ENCODE measurements around the gene BBOX1.

DNA sequence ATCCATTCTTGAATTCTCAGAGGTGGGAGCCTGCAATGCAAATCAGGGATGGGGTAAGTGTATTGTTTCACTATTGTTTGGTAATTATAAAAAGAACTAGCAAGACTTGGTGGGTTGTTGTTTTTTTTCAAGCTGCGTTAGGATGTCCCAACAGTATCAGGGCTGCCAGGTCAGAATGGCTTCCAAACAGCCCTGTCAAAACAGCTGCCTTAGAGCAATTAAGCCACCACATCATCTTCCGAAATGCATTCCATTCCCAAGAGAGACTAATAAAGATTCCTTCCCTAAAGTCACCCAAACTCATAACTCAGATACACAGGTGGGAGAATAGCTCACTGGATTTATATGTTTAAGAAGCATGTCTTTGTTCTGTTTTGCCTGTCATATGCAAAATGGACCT, 23.5 kb downstream of the BBOX1 start:
- TF ChIP-seq EZH2 (IDR thresholded peaks at IDR 0.05; ENCODE audit: low read length, missing control alignments), result no peak
- TF ChIP-seq, protein P1, sequence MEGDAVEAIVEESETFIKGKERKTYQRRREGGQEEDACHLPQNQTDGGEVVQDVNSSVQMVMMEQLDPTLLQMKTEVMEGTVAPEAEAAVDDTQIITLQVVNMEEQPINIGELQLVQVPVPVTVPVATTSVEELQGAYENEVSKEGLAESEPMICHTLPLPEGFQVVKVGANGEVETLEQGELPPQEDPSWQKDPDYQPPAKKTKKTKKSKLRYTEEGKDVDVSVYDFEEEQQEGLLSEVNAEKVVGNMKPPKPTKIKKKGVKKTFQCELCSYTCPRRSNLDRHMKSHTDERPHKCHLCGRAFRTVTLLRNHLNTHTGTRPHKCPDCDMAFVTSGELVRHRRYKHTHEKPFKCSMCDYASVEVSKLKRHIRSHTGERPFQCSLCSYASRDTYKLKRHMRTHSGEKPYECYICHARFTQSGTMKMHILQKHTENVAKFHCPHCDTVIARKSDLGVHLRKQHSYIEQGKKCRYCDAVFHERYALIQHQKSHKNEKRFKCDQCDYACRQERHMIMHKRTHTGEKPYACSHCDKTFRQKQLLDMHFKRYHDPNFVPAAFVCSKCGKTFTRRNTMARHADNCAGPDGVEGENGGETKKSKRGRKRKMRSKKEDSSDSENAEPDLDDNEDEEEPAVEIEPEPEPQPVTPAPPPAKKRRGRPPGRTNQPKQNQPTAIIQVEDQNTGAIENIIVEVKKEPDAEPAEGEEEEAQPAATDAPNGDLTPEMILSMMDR (conservative IDR thresholded peaks at IDR 0.05 in 1 of 2, IDR thresholded peaks at IDR 0.05 in 1 of 2; ENCODE audit: low read depth in 1 of 2, low read length in 2 of 2), result no peak
